H1 (cell line): ENCODE measurements around the gene RGS2.

Experiments
- BACH1 ChIP-seq: IDR thresholded peaks from 2 replicates; pipeline ENCODE4 v1.6.1; 2012; ENCODE audit warnings: low read length, improper control_type of control experiment
- CHD1 ChIP-seq: IDR thresholded peaks from 2 replicates; pipeline ENCODE4 v1.6.1; 2012; ENCODE audit warnings: low read depth, low read length, improper control_type of control experiment
- CTCF ChIP-seq, 3 experiments: IDR thresholded peaks; 1 replicate in 2 of 3; 2 replicates in 1 of 3; pipeline versions ENCODE4 v1.5.1 to v1.6.1; 2011; ENCODE audit warnings: low read length in 3 of 3, mild to moderate bottlenecking in 3 of 3, inconsistent platforms in 2 of 3, low read depth in 1 of 3, moderate library complexity in 1 of 3; ENCODE audit not compliant: insufficient read depth in 1 of 3; ENCODE audit errors: control extremely low read depth in 1 of 3
- EP300 ChIP-seq, 2 experiments: IDR thresholded peaks; 1 replicate in 1 of 2; 2 replicates in 1 of 2; pipeline ENCODE4 v1.6.1; 2011 to 2012; ENCODE audit warnings: low read depth in 2 of 2, low read length in 2 of 2, mild to moderate bottlenecking in 2 of 2, borderline replicate concordance in 1 of 2, inconsistent platforms in 1 of 2, moderate library complexity in 1 of 2
- EZH2 ChIP-seq: fragments of 200-600 bp; sonication (generic); IDR thresholded peaks from 2 replicates; pipeline ENCODE4 v1.7.1; 2012; ENCODE audit warnings: low read depth, mild to moderate bottlenecking, moderate library complexity, low read length, inconsistent platforms; ENCODE audit not compliant: severe bottlenecking
- POLR2AphosphoS5 ChIP-seq: IDR thresholded peaks from 2 replicates; pipeline ENCODE4 v1.6.1; 2011; ENCODE audit warnings: low read depth, low read length
- RFX5 ChIP-seq: IDR thresholded peaks from 2 replicates; pipeline ENCODE4 v1.6.1; 2011; ENCODE audit warnings: low read depth, low read length, improper control_type of control experiment, borderline replicate concordance
- YY1 ChIP-seq: IDR thresholded peaks from 2 replicates; pipeline ENCODE4 v1.6.1; 2011; ENCODE audit warnings: low read depth, mild to moderate bottlenecking, low read length

- TF ChIP-seq CTCF (IDR thresholded peaks at IDR 0.05; ENCODE audit: control extremely low read depth in 1 of 3, insufficient read depth in 1 of 3, low read depth in 1 of 3, low read length in 3 of 3): no peak
- TF ChIP-seq EP300 (IDR thresholded peaks at IDR 0.05; ENCODE audit: borderline replicate concordance in 1 of 2, low read depth in 2 of 2, low read length in 2 of 2): no peak
- TF ChIP-seq CHD1: no peak
- no peak for TF ChIP-seq YY1
- TF ChIP-seq RFX5: no peak
- TF ChIP-seq EZH2: no peak
- no peak for TF ChIP-seq BACH1
- TF ChIP-seq POLR2AphosphoS5: no peak
These were observed 10.9 kb upstream of the RGS2 start for GRCh38 chr1:192797891-192798290.
